Kidney epithelial cell (primary cell): ENCODE data around the gene C3. TPM values are rescaled to one million over a fixed set of nuclear protein-coding genes. Genes with fewer than 3 reads are reported as not detected.

Experiments used
- DNase-seq: peaks from one replicate; pipeline ENCODE4 v3.0.0-alpha.2; 2010; ENCODE audit warnings: low read depth
- H3K27me3 ChIP-seq: 2 replicates; pipeline ENCODE4 v1.6.0; 2011; ENCODE audit warnings: low read length; ENCODE audit not compliant: control insufficient read depth, insufficient read depth
- H3K36me3 ChIP-seq: 2 replicates; pipeline ENCODE4 v1.5.1; 2011; ENCODE audit warnings: low read length; ENCODE audit not compliant: control insufficient read depth, insufficient read depth
- H3K4me3 ChIP-seq: 2 replicates; pipeline ENCODE4 v1.5.1; 2011; ENCODE audit warnings: low read depth, mild to moderate bottlenecking, control low read depth, low read length
- total RNA-seq: library from RNA; depleted of rRNA; stranded (reverse); fragments of >200 nt; gene quantifications from 2 replicates; pipeline ENCODE4 v1.2.3, GENCODE V29; 2015
- TF ChIP-seq, protein P1 (sequence below): IDR thresholded peaks from 2 replicates; pipeline ENCODE4 v1.5.1; 2011; ENCODE audit warnings: mild to moderate bottlenecking, moderate library complexity, low read length, control low read depth, inconsistent platforms; ENCODE audit not compliant: insufficient read depth, poor library complexity, severe bottlenecking

C3 gene
- total RNA-seq, 1 donor from 2014 or later: 58.5 TPM

DNA sequence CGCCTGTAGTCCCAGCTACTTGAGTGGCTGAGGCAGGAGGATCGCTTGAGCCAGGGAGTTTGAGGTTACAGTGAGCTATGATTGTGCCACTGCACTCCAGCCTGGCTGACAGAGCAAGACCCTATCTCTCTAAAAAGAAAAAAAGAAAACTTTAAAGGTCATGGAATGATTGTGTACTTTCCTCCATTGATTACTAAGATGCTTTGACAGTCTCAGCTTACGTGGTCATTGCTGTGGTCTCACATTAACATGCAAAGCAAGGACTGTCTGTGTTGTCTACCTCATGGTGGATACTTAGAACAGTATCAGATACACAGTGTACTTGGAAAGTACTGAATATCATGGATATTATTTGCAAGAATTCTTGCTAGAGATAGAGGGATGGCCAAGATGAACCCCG lies 36.5 kb downstream of the C3 start:
- H3K4me3 ChIP-seq: no peak overlapping the region
- TF ChIP-seq, protein P1, sequence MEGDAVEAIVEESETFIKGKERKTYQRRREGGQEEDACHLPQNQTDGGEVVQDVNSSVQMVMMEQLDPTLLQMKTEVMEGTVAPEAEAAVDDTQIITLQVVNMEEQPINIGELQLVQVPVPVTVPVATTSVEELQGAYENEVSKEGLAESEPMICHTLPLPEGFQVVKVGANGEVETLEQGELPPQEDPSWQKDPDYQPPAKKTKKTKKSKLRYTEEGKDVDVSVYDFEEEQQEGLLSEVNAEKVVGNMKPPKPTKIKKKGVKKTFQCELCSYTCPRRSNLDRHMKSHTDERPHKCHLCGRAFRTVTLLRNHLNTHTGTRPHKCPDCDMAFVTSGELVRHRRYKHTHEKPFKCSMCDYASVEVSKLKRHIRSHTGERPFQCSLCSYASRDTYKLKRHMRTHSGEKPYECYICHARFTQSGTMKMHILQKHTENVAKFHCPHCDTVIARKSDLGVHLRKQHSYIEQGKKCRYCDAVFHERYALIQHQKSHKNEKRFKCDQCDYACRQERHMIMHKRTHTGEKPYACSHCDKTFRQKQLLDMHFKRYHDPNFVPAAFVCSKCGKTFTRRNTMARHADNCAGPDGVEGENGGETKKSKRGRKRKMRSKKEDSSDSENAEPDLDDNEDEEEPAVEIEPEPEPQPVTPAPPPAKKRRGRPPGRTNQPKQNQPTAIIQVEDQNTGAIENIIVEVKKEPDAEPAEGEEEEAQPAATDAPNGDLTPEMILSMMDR: no peak
- no peak for DNase-seq
- no peaks in the 10 kb centered on the region for H3K36me3 ChIP-seq
- H3K27me3 ChIP-seq: no peaks in the 10 kb centered on the region

GRCh38 chr19:6682607-6683128 lies 37.8 kb downstream of the C3 start:
- no peak overlapping the region for H3K4me3 ChIP-seq
- H3K36me3 ChIP-seq: no peaks in the 10 kb centered on the region
- no peaks in the 10 kb centered on the region for H3K27me3 ChIP-seq
- TF ChIP-seq, protein P1: no peak
- DNase-seq: no peak

GRCh38 chr19:6680141-6680540 lies 40.3 kb downstream of the C3 start:
- TF ChIP-seq, protein P1: no peak
- H3K36me3 ChIP-seq: no peaks in the 10 kb centered on the region
- H3K4me3 ChIP-seq: no peak overlapping the region
- H3K27me3 ChIP-seq: no peaks in the 10 kb centered on the region
- DNase-seq: no peak

DNA sequence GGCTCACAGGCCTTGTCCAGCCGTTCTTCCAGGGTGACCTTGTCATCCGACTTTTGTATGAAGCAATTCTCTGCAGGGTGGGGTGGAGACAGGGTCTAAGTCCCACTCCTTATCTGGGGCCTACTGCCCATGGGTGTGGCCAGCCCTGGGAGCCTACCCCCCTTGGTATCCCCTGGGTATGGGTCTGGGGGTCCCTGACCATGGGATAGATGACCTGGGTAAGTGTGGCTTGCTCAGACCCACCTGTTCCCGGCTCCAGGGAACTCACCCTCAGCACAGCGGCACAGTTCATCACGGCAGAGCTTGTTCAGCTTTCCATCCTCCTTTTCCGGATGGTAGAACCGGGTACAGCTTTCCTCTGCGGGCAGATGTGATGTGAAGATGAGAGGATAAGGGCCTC lies 41.3 kb downstream of the C3 start:
- Histone ChIP-seq H3K4me3 (no peak overlapping the region), H3K27me3 (no peaks in the 10 kb centered on the region), H3K36me3 (no peaks in the 10 kb centered on the region)
- TF ChIP-seq, protein P1: no peak
- DNase-seq: no peak

- no peaks in the 10 kb centered on the region for H3K36me3 ChIP-seq
- H3K27me3 ChIP-seq: no peaks in the 10 kb centered on the region
- DNase-seq: no peak
Observed at GRCh38 chr19:6678690-6679109, 41.8 kb downstream of the C3 start.

More at GRCh38 chr19:6678690-6679109, 41.8 kb downstream of the C3 start:
- no peak overlapping the region for H3K4me3 ChIP-seq
- TF ChIP-seq, protein P1: no peak
